ENCODE data around the gene ANXA4. TPM values are rescaled to one million over a fixed set of nuclear protein-coding genes. Genes with fewer than 3 reads are reported as not detected.
A peak's percentile ranks its signal among the peaks of the same experiment; 100 is the strongest.

Gene ANXA4
- total and polyA plus RNA-seq, 2 of the 13 experiments (the other 11 are each of a cell fraction or from before 2014, with no cell fraction given), result 155 to 168 TPM

- TF ChIP-seq ZBTB46 (CRISPR knock-in tag; IDR thresholded peaks at IDR 0.05; ENCODE audit: borderline replicate concordance) (no peak), ZNF292 (CRISPR knock-in tag; IDR thresholded peaks at IDR 0.05; ENCODE audit: borderline replicate concordance, low read depth) (peak; percentile 49; the same call in 1 of the 2 replicates), ZSCAN5A (CRISPR knock-in tag; IDR thresholded peaks at IDR 0.05; ENCODE audit: borderline replicate concordance) (no peak), ZNF501 (CRISPR knock-in tag; IDR thresholded peaks at IDR 0.05) (peak; percentile 83), HMG20A (CRISPR knock-in tag; IDR thresholded peaks at IDR 0.05; ENCODE audit: borderline replicate concordance) (peak; percentile 26; the same call in 1 of the 2 replicates), ZMYM4 (CRISPR knock-in tag; IDR thresholded peaks at IDR 0.05) (peak; percentile 48; the same call in 1 of the 2 replicates), THRA (CRISPR knock-in tag; IDR thresholded peaks at IDR 0.05; ENCODE audit: borderline replicate concordance) (0 out of 2 replicates have a peak, but pooled peaks have one; percentile 24), ZBTB44 (CRISPR knock-in tag; IDR thresholded peaks at IDR 0.05) (no peak), KMT2B (CRISPR knock-in tag; IDR thresholded peaks at IDR 0.05) (0 out of 2 replicates have a peak, but pooled peaks have one; percentile 54), ZNF251 (CRISPR knock-in tag; IDR thresholded peaks at IDR 0.05) (no peak), ZNF747 (CRISPR knock-in tag; IDR thresholded peaks at IDR 0.05; ENCODE audit: borderline replicate concordance) (no peak), KLF11 (CRISPR knock-in tag; IDR thresholded peaks at IDR 0.05) (no peak), ZNF12 (CRISPR knock-in tag; IDR thresholded peaks at IDR 0.05) (no peak), CTCF (CRISPR knock-in tag; IDR thresholded peaks at IDR 0.05) (peak; percentile 99), ISL2 (CRISPR knock-in tag; IDR thresholded peaks at IDR 0.05) (no peak), CBX5 (CRISPR knock-in tag; IDR thresholded peaks at IDR 0.05; ENCODE audit: borderline replicate concordance) (peak; percentile 85; the same call in 1 of the 2 replicates), ZBTB39 (CRISPR knock-in tag; IDR thresholded peaks at IDR 0.05) (no peak), MXI1 (IDR thresholded peaks at IDR 0.05; ENCODE audit: borderline replicate concordance, low read depth, low read length) (peak; percentile 58; the same call in 1 of the 3 replicates), ZBTB21 (CRISPR knock-in tag; IDR thresholded peaks at IDR 0.05) (no peak), TEAD3 (CRISPR knock-in tag; optimal IDR thresholded peaks at IDR 0.05; ENCODE audit: borderline replicate concordance) (peak; percentile 95)
Observed at GRCh38 chr2:69724540-69725159, 17.3 kb upstream of the ANXA4 start (continued).

Data from HepG2 (cell line).